Measurements from ENCODE around the gene MDM2. TPM values are rescaled to one million over a fixed set of nuclear protein-coding genes. Genes with fewer than 3 reads are reported as not detected.

The MDM2 gene
- total and polyA plus RNA-seq, 2 donors (not counting 1 experiment from before 2014, with no cell fraction given) = 6.1 to 78.7 TPM

- Histone ChIP-seq H3K4me3 (ENCODE audit: control extremely low read depth in 1 of 5, extremely low read depth in 1 of 5, insufficient read depth in 1 of 5, low read depth in 2 of 5, low read length in 4 of 5) (no peak overlapping the region), H3K9me3 (ENCODE audit: control extremely low read depth in 1 of 3, control insufficient read depth in 2 of 3, insufficient read depth in 1 of 3, low read length in 2 of 3) (no peaks in the 10 kb centered on the region), H3K79me2 (ENCODE audit: control insufficient read depth, insufficient read depth, low read length) (no peaks in the 10 kb centered on the region), H4K20me1 (ENCODE audit: control insufficient read depth, insufficient read depth, low read length, poor library complexity, severe bottlenecking) (no peaks in the 10 kb centered on the region), H3K4me1 (ENCODE audit: control insufficient read depth in 2 of 2, insufficient read depth in 2 of 2, low read length in 2 of 2) (peaks cover 19 to 20% of the 10 kb centered on the region in 2 donors), H3K4me2 (replicated peaks; ENCODE audit: low read depth, low read length, poor library complexity, severe bottlenecking) (no peak overlapping the region), H3K27ac (ENCODE audit: low read length in 2 of 2) (no peak overlapping the region), H3K9ac (ENCODE audit: low read length) (no peak overlapping the region), H2AFZ (ENCODE audit: insufficient read depth, low read depth, low read length, poor library complexity, severe bottlenecking) (no peak overlapping the region), H3K27me3 (replicated peaks in 1 of 4; ENCODE audit: control extremely low read depth in 1 of 4, control insufficient read depth in 3 of 4, insufficient read depth in 4 of 4, low read length in 3 of 4) (no peaks in the 10 kb centered on the region), H3K36me3 (replicated peaks in 1 of 2; ENCODE audit: control extremely low read depth in 1 of 2, control insufficient read depth in 1 of 2, extremely low read depth in 1 of 2, insufficient read depth in 2 of 2, low read length in 1 of 2) (peaks cover 0 to 3% of the 10 kb centered on the region in 2 experiments)
- Mint-ChIP-seq H3K27ac (peak overlapping the region; percentile 33), H3K9me3 (ENCODE audit: insufficient read depth) (no peaks in the 10 kb centered on the region), H3K4me1 (peaks cover 21% of the 10 kb centered on the region), H3K4me3 (no peak overlapping the region), H3K27me3 (no peaks in the 10 kb centered on the region)
- TF ChIP-seq EZH2 (IDR thresholded peaks at IDR 0.05; ENCODE audit: borderline replicate concordance, insufficient read depth, low read depth, low read length, poor library complexity, severe bottlenecking) = no peak
- TF ChIP-seq, protein P1, sequence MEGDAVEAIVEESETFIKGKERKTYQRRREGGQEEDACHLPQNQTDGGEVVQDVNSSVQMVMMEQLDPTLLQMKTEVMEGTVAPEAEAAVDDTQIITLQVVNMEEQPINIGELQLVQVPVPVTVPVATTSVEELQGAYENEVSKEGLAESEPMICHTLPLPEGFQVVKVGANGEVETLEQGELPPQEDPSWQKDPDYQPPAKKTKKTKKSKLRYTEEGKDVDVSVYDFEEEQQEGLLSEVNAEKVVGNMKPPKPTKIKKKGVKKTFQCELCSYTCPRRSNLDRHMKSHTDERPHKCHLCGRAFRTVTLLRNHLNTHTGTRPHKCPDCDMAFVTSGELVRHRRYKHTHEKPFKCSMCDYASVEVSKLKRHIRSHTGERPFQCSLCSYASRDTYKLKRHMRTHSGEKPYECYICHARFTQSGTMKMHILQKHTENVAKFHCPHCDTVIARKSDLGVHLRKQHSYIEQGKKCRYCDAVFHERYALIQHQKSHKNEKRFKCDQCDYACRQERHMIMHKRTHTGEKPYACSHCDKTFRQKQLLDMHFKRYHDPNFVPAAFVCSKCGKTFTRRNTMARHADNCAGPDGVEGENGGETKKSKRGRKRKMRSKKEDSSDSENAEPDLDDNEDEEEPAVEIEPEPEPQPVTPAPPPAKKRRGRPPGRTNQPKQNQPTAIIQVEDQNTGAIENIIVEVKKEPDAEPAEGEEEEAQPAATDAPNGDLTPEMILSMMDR (IDR thresholded peaks at IDR 0.05) = no peak
- ATAC-seq (ENCODE audit: low read depth) (no peak), DNase-seq (no peak)
- intact Hi-C loops (cut with micrococcal nuclease) = no loop called here
- POLR2A ChIA-PET = no interaction called here
- CTCF ChIA-PET = no interaction called here
- 100% methylated on average over 1 of the region's 1 CpG for WGBS (ENCODE audit: insufficient coverage)
Observed at GRCh38 chr12:68769941-68770340, 38.0 kb upstream of the MDM2 start.

DNA sequence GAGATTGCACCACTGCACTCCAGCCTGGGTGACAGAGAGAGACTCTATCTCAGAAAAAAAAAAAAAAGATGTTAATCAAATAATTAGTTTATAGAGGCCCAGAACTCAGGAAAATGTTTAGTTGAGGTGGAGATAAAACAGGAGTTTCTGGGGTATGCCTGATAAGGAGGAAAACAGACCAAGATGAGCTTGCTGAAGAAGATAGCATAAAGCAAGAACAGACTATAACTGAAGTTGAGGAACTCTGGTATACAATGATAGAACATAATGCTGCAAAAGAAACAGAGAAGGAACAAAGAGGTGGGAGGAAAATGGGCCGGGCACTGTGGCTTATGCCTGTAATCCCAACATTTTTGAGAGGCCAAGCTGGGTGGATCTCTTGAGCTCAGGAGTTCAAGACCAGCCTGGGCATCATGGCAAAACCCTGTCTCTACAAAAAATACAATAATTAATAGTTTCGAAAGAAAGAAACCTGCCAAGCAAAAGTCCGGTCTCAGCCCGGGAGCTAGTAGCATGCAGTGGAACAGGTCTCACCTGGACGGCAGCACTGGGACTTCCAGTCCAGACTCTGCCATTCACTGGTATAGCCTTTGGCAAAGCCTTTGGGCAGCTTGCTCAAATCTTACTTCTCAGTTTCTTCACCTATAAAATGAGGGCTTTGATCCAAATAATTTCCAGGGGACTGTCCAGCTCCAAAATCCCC lies 36.6 kb upstream of the MDM2 start:
- Mint-ChIP-seq H3K27me3 (no peaks in the 10 kb centered on the region), H3K9me3 (ENCODE audit: insufficient read depth) (no peaks in the 10 kb centered on the region), H3K4me1 (peaks cover 21% of the 10 kb centered on the region), H3K4me3 (no peak overlapping the region), H3K27ac (peak overlapping the region; percentile 76)
- Histone ChIP-seq H3K9me3 (ENCODE audit: control extremely low read depth in 1 of 3, control insufficient read depth in 2 of 3, insufficient read depth in 1 of 3, low read length in 2 of 3) (no peaks in the 10 kb centered on the region), H3K79me2 (ENCODE audit: control insufficient read depth, insufficient read depth, low read length) (no peaks in the 10 kb centered on the region), H3K4me3 (ENCODE audit: control extremely low read depth in 1 of 5, extremely low read depth in 1 of 5, insufficient read depth in 1 of 5, low read depth in 2 of 5, low read length in 4 of 5) (no peak overlapping the region), H3K27ac (ENCODE audit: low read length in 2 of 2) (peak overlapping the region in 1 of 2 donors; percentile 59), H3K27me3 (replicated peaks in 1 of 4; ENCODE audit: control extremely low read depth in 1 of 4, control insufficient read depth in 3 of 4, insufficient read depth in 4 of 4, low read length in 3 of 4) (no peaks in the 10 kb centered on the region), H4K20me1 (ENCODE audit: control insufficient read depth, insufficient read depth, low read length, poor library complexity, severe bottlenecking) (no peaks in the 10 kb centered on the region), H3K4me1 (ENCODE audit: control insufficient read depth in 2 of 2, insufficient read depth in 2 of 2, low read length in 2 of 2) (peaks cover 19 to 20% of the 10 kb centered on the region in 2 donors), H2AFZ (ENCODE audit: insufficient read depth, low read depth, low read length, poor library complexity, severe bottlenecking) (no peak overlapping the region), H3K36me3 (replicated peaks in 1 of 2; ENCODE audit: control extremely low read depth in 1 of 2, control insufficient read depth in 1 of 2, extremely low read depth in 1 of 2, insufficient read depth in 2 of 2, low read length in 1 of 2) (peaks cover 0 to 3% of the 10 kb centered on the region in 2 experiments), H3K4me2 (replicated peaks; ENCODE audit: low read depth, low read length, poor library complexity, severe bottlenecking) (no peak overlapping the region), H3K9ac (ENCODE audit: low read length) (no peak overlapping the region)
- intact Hi-C loops (cut with micrococcal nuclease) = no loop called here
- ChIA-PET POLR2A (interaction anchor here (0.7 kb wide), 3 partner anchors 25 to 122 kb away, joined by 3 to 4 read pairs (median 3); no protein-coding TSS in a partner anchor), CTCF (interaction anchor here (1.0 kb wide), 1 partner anchor 9 kb away, joined by 3 read pairs; no protein-coding TSS in a partner anchor)
- ATAC-seq (ENCODE audit: low read depth) = no peak
- no peak for DNase-seq
- TF ChIP-seq EZH2 (IDR thresholded peaks at IDR 0.05; ENCODE audit: borderline replicate concordance, insufficient read depth, low read depth, low read length, poor library complexity, severe bottlenecking) = no peak
- TF ChIP-seq, protein P1 (IDR thresholded peaks at IDR 0.05) = no peak
- 93% methylated on average over 5 of the region's 5 CpGs for WGBS (ENCODE audit: insufficient coverage)
